GM21423 (cell line): ENCODE results near the gene BLOC1S3.
"Not testable (repeated sequence)": the region's sequence is repeated elsewhere in the genome, so short reads cannot be mapped to it uniquely, and the experiment has no call there.

ENCODE experiments used
- ATAC-seq: cut with Tn5 transposase; IDR thresholded peaks from one replicate; pipeline ENCODE4 v1.9.1; 2021; ENCODE audit warnings: mild to moderate bottlenecking, moderate library complexity; ENCODE audit not compliant: unreplicated experiment

The BLOC1S3 gene

DNA sequence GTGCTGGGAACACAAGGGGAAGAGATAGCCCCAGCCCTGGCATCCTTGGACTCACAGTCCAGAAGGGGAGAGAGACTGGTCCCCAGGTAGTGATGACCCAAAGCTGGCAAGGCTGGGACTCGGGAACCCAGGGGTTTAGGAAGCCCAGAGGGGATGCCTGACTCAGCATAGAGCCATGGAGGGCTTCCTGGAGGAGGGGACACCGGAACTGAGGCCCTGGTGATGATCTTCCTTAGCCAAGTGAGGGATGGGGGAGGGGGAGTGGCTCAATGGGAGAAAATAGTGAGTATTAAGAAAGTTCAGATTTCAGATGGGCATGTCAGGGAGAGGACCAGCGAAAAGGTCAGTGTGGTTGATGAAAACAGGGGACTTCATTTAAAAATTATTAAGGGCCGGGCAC lies 39.8 kb downstream of the BLOC1S3 start:
- no peak for ATAC-seq

DNA sequence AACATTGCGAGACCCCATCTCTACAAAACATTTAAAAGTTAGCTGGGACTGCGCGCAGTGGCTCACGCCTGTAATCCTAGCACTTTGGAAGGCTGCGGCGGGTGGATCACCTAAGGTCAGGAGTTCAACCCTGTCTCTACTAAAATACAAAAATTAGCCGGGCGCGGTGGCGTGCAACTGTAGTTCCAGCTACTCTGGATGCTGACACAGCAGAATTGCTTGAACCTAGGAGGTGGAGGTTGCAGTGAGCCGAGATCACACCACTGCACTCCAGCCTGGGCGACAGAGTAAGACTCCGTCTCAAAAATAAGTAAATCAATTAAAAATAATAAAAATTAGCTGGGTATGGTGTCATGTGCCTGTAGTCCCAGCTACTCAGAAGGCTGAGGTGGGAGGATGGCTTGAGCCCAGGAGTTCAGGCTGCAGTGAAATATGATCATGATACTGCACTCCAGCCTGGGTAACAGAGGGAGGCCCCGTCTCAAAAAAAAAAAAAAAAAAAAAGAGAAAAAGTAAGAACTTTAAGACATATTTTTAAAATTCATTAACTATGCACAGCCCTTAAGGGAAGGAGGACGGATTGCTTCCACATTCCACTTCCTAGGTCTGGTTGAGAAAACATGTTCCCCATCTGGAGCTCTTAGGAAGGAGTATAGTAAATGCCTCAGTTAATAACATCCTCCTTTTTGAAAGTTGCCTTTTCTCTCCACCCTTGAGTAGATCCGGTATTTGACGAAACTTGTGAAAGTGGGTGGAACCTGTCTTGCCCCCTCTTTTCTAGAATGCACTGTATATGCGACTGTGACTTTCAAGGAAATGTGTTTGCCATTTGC lies 40.5 kb downstream of the BLOC1S3 start:
- ATAC-seq = no peak

DNA sequence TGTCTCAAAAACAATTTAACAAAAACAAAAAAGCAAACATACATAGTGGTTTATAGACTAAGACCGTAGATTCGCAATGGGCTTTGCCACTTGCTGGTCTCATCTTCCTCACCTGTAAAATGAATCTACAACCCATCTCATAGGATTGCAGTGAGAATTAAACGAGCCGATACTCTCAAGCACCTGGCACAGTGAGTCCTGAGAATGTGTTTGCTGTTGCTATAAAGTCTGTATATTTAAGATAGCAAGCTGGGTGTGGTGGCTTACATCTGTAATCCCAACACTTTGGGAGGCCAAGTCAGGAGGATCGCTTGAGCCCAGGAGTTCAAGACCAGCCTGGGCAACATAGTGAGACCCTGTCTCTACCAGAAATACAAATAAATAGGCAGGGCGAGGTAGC lies 44.1 kb downstream of the BLOC1S3 start:
- ATAC-seq = no peak

DNA sequence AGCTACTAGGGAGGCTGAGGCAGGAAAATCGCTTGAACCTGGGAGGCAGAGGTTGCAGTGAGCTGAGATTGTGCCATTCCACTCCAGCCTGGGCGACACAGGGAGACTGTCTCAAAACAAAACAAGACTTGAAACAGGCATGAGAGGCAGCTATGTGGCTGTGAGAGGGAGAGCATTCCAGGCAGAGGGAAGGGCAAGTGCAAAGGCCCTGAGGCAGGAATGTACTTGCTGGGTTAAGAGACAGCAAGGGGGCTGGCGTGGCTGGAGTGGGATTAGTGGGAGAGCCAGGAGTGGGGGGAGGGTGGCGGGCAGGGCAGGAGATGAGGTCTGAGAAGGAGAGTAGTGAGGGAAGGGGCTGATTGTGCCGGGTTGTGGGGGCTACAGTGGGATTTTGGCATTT lies 45.3 kb downstream of the BLOC1S3 start:
- no peak for ATAC-seq

DNA sequence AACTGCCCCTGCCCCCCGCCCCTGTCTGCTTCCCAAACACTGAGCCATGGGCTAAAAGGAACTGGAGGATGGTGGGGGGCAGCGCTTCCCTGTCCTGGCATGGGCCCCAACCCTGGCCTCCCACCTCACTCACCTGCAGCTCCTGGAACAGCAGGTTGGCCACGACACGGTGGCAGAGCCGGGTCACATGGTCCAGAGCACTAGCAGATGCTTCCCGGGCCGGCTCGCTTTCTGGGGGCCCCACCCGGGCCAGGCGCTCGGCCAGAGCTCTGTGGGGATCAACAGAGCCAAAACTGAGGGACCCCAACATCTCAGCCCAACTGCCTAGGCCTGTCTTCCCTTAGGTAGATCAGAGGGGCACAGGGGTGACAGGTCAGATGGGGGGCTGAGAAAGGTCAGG lies 46.1 kb downstream of the BLOC1S3 start:
- no peak for ATAC-seq

DNA sequence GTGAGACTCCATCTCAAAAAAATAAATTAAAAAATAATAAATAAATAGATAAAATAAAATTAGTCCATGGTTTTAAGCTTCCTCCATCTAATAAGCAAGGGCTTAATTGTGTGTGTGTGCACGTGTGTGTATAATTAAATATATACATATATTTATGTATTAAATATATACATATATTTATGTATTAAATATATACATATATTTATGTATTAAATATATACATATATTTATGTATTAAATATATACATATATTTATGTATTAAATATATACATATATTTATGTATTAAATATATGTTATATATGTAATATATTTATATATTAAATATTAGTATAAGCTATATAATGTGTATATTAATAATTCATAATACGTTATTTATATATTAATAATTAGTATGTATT lies 50.5 kb downstream of the BLOC1S3 start:
- not testable (repeated sequence) for ATAC-seq
